ENCODE data around the gene MAGI1.

MAGI1 gene

DNA sequence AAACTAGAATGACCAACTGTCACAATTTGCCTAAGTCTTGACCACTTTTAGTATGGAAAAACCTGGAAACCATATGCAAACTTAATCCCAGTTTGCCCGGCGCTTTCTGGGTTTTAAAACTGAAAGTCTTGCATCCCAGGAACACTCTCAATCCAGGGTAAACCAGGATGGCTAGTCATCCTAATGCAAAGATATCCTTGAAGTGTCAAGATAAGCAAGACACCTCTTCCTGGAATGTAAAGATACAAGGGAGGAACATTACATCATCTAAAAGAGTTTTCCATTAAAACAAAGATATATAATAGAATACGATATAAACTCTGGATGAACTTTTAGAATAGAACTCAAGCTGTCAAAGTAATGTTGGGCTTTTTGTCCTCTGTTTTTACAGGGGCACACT is 188.5 kb downstream of the MAGI1 start:
- in situ Hi-C loops (cut with MboI; ENCODE audit: low sequenced_read_pairs), result no loop called here

GRCh38 chr3:65848024-65848423 is 190.7 kb downstream of the MAGI1 start:
- in situ Hi-C loops (cut with MboI; ENCODE audit: low sequenced_read_pairs), result no loop called here

DNA sequence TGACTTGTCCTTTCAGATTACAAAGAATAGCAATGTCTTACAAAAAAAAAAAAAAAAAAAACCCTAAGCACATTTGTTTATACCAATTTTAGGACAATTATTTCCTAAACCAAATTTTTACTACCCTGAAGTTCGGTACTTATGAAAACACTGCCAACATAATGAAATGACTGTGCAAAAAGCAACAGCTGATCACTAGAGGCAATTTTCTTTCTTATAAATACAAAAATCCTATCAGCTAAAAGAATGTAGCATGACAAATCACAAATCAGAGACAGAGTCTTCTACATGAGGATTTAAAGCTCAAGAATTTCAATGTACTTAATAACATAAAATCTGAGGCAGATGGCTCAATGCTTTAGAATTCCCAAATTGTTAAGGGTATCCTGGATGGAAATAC is 191.8 kb downstream of the MAGI1 start:
- in situ Hi-C loops (cut with MboI; ENCODE audit: low sequenced_read_pairs), result no loop called here

DNA sequence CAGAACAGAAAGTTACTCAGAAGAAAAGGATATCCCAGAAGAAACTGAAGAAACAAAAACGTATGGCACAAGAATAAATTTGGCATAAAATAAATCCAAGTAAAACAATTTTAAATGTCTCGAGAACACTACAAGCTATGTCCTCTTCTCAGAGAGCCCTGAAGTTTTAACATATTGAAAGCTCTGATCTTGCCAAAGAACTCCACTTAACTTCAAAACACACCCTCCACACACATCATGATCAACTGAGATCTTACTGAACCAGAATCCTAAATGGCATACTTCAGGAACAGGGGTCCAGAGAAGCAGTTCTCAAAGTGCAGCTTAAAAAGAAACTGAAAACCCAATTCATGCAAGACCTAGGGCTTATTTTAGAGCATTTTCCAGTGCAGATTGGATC is 194.3 kb downstream of the MAGI1 start:
- in situ Hi-C loops (cut with MboI; ENCODE audit: low sequenced_read_pairs), result no loop called here

DNA sequence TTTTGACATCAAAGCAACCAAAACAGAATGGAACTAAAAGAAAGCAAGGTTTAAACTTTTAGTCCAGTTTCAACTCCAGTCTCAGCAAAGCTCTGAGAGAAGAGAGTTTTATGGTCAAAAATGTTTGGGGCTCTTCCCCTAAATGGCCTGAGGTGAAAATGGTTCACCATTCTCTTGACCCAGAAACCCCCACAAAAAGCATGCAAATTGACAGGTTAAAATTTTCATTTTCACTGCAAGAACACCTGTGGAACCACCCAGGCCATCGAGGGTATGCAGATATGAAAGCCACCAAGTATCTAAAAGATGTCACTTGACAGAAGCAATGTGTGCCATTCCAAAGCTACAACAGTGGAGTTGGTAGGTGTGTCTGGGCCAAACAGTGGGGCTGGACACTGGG is 195.0 kb downstream of the MAGI1 start:
- in situ Hi-C loops (cut with MboI; ENCODE audit: low sequenced_read_pairs), result no loop called here

DNA sequence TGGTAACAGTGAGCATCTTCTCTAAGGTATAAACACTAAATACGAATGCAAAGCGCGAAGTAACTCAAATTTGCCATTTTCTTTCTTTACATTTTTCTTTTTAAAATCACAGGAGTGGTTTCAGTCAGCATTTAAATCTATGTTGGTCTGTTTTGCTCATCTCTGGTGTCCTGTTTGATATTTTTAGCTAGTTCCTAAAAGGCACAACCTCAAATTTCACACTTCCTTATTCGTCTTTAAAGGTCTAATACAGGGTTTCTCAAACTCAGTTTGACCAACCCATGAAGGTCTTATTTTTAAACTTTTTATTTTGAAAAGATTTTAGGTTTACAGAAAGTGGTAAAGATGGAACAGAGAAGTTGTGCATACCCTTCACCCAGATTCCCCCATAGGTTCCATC is 201.1 kb downstream of the MAGI1 start:
- in situ Hi-C loops (cut with MboI; ENCODE audit: low sequenced_read_pairs), result no loop called here

- in situ Hi-C loops (cut with MboI; ENCODE audit: low sequenced_read_pairs), result no loop called here
Measured at GRCh38 chr3:65836047-65836446, 202.7 kb downstream of the MAGI1 start.

DNA sequence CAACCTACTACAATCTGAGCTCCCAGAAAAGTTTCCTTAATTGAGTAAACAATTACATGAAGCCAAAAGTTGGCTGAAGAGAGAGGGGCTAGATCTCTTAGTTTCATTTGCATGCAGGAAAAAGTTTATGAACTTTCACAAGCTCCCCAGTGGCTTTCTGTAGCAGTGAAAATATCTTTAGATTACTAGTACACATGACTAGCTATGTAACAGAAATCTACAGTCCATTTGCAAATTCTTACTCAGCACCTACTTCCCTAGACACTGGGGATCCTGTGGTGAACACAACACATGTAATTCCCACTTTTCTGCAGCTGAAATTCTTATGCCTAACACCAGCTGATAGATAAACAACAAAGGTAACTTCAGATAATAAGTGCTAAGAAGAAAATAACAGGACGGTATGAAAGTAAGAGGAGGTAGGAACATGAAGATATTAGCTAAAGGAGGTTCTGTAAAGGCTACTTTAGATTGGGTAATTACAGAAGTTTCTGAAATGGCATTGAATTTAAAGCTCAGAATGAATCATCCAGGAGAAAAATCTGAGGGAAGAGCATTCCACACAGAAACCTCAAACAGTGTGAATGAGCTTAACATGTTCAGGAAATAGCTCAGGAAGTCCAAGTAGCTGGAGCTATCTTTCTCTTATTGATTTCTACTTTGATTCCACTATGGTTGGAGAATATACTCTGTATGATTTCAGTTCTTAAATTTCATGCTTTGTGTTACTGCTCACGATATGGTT is 204.8 kb downstream of the MAGI1 start:
- in situ Hi-C loops (cut with MboI; ENCODE audit: low sequenced_read_pairs), result no loop called here

DNA sequence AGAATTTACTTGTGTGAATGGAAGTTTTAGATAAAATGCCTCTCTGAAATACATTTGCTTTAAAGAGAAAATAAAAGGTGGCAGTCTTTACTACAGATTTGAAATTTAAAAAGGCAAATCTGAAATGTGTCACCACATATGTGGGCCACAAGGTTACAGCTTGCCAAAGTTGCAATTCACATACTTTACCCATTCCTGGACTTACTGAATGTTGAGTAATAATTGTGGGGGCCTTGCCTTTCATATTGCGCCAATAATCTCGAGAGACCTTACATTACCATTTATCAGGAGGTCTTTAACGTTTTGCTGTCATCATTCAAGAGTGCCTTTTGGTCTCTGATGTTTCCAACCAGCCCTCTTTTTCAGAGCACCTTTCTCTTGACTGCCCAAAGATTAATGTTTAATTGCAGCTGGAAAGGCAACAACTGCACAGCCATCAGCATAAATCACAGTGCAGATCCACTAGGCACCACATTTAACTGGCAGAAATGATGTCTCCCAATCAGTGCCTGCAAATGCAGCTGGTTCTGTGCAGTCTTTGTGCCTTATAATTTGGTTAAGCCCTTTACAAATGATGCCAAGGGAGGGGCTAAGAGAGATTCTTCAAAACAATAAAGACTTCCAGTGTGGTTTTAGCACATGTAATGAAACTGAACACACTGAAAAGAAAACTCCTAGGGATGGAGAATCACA is 206.8 kb downstream of the MAGI1 start:
- in situ Hi-C loops (cut with MboI; ENCODE audit: low sequenced_read_pairs), result no loop called here

DNA sequence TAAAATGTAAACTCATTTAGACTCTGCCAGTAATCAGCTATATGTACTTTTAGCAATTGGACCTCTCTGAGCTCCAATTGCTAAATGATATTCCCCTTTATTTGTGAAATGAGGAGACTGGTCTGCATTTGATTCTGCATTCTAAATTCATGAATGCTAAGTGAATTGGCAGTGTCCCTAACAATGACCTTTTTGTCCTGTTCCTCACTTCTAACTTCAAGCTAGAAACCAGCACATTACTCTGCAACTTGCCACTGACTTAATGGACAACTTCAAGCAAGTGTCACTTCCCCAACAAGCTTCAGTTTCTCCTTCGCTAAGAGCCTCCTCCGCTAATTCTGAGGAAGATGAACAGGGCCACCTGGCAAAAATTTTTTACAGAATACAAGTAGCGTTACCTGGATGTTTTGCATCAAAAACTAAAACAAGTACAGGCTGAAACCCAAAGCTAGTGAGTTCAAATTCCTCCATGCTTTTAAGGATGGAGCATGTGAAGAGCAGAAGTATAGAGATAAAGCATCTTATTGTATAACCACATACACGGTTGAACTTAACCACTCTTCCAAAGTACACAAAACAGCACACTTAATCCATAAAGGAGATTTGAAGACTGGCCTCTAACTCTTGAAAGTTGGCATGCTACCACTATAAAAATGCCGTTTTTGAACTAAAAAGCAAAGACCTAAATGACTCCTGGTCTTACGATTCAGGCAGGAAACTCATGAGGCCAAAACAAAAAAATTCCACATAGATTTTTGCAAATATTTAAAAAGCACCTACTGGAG is 207.6 kb downstream of the MAGI1 start:
- in situ Hi-C loops (cut with MboI; ENCODE audit: low sequenced_read_pairs), result no loop called here

- in situ Hi-C loops (cut with MboI; ENCODE audit: low sequenced_read_pairs), result no loop called here
Measured at GRCh38 chr3:65829228-65829627, 209.5 kb downstream of the MAGI1 start.

DNA sequence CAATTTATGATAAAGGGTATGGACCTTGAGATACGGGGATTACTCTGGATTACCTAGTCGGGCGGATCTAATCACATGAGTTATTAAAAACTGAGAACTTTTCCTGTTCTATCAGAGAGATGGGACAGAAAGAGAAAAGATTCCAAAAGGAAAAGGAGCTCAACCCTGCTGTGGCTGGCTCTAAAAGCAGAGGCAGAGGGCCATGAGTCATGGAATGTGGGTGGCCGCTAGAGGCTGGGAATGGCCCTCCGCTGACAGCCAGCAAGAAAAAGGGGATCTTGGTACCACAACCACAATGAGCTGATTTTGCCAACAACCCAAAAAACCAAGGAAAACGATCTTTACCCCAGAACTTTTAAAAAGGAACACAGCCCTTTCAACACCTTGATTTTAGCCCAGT is 210.0 kb downstream of the MAGI1 start:
- in situ Hi-C loops (cut with MboI; ENCODE audit: low sequenced_read_pairs), result no loop called here

DNA sequence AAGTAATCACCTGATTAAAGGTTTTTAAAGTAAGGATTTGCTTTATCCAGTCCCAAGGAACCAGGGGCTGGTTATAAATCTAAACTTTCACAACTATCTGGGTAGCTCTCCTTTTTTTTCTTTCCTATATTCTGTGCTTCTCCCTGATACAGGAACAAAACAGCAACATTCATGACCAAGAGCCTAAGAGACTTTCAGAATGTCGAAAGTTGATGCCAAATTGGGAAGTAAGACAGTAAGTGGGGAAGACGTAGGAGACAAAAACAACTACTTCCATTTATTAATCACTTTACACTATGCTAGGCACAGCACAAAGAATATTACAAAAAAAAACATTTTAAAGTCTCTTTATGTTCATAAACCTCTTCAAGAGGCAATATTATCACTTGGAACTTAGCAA is 211.6 kb downstream of the MAGI1 start:
- in situ Hi-C loops (cut with MboI; ENCODE audit: low sequenced_read_pairs), result no loop called here

DNA sequence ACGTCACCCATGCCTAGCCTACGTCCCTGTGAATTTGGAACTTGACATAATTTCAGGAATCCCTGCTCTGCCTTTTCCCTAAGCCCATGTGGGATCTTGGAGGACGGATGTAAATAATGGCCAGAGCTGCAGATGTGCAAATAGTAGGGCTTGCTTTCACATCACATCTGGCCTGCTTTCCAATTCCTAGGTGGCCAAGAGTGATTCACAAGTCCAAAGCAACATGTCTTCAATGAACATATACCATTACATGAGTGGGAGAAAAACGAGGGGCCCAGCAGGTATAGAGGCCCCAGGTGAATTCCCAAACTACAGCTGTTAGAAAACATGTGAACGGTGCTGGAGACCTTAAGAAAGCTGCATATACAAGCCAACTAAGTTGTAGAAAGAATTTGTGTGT is 214.6 kb downstream of the MAGI1 start:
- in situ Hi-C loops (cut with MboI; ENCODE audit: low sequenced_read_pairs), result no loop called here

DNA sequence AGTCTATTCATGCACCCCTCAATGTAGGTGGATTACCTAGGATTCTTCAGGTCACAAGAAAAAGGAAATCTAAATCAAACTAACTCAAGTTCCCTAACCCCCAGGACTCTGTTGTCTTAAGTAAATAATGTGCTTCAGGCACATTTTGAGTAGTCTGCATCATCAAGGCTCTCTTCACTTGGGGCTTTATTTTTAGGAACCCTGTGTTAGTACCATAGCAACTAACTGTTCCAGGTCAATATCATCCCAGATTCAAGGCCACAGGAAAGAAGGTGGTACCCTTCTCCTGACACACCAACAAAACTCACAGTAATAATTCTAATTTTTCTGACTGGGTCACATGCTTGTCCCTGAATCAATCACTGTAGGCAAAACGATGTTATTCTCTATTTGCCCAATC is 218.1 kb downstream of the MAGI1 start:
- in situ Hi-C loops (cut with MboI; ENCODE audit: low sequenced_read_pairs), result no loop called here

GRCh38 chr3:65819896-65820295 is 218.8 kb downstream of the MAGI1 start:
- in situ Hi-C loops (cut with MboI; ENCODE audit: low sequenced_read_pairs), result no loop called here

DNA sequence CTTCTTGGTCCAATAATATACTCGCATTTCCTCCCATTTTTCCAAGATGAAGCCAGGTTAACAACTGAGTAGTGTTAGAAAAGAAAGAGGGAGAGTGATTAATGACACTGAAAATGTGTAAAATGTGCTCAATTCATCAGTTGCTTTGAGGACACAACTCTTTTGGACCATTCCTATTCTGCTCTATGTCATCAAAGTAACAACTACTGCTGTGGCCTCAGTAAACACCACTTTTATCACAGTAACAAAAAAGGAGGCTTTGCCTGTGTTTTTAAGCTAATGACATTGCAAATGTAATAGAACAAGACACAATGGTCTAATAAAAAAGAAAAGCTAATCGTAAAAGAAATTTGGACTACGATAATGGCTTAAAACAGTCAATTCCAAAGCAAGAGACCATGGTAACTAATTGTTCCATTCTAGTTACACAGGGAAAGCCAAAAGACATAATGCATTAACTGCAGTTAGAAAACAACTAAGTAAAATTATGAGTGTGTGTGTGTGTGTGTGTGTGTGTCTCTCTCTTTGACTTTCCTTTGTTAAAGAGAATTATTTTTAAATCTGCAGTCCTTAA is 221.1 kb downstream of the MAGI1 start:
- in situ Hi-C loops (cut with MboI; ENCODE audit: low sequenced_read_pairs), result no loop called here

- in situ Hi-C loops (cut with MboI; ENCODE audit: low sequenced_read_pairs), result no loop called here
Measured at GRCh38 chr3:65816208-65816607, 222.5 kb downstream of the MAGI1 start.

DNA sequence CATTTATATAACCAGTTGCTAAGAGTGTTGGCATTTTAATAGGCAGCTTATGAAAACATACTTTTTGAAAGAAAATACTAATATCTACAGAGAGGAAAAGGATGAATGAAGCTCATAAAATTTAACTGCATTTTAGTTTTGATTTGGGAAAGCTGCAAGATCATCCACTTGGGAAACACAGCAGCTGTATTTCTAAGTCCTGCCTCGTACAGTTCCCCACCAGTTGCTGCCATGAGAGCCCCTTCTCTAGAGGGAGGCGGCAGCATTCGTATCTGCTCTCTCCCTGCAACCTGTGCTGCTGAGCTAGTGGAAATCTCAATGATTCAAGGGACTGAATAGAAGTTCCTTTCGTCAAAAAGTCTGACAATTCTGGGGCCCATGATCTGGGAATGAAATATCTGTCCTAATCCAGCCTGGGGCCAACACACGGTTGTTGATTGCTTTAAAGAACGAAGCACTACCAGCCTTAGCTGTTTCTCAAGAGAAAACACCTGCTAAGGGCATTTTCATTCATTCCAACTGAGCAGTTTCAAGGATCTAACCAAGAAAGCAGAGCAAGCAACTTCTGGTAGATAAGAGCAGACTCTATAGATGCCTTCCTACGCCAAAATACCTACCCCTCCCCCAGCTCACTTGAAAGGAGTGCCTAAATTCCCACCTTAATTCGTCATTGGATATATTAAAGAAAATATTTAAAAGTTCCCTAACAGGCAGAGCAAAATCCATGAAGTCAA is 223.7 kb downstream of the MAGI1 start:
- in situ Hi-C loops (cut with MboI; ENCODE audit: low sequenced_read_pairs), result no loop called here

GRCh38 chr3:65811892-65812291 is 226.8 kb downstream of the MAGI1 start:
- in situ Hi-C loops (cut with MboI; ENCODE audit: low sequenced_read_pairs), result no loop called here

All from HL-60/S4 treated with phorbol 12-myristate 13-acetate at 8.2 ng/mL for 4 days and 3 days (cell line).